ENCODE data around the gene CHCHD6. TPM values are rescaled to one million over a fixed set of nuclear protein-coding genes. Genes with fewer than 3 reads are reported as not detected.

Gene CHCHD6
- total and polyA plus RNA-seq, 2 of the 4 experiments (the other 2 are of a cell fraction), result 18.8 to 28.9 TPM

GRCh38 chr3:126677862-126678503 is 26.1 kb upstream of the CHCHD6 start:
- H4K91ac ChIP-seq (ENCODE audit: insufficient read depth, low read depth, low read length), result no peak overlapping the region
- TF ChIP-seq RAD21 (IDR thresholded peaks at IDR 0.05; ENCODE audit: low read length), result no peak
- TF ChIP-seq, protein P1, sequence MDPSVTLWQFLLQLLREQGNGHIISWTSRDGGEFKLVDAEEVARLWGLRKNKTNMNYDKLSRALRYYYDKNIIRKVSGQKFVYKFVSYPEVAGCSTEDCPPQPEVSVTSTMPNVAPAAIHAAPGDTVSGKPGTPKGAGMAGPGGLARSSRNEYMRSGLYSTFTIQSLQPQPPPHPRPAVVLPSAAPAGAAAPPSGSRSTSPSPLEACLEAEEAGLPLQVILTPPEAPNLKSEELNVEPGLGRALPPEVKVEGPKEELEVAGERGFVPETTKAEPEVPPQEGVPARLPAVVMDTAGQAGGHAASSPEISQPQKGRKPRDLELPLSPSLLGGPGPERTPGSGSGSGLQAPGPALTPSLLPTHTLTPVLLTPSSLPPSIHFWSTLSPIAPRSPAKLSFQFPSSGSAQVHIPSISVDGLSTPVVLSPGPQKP (IDR thresholded peaks at IDR 0.05; ENCODE audit: borderline replicate concordance, low read depth, low read length), result no peak
- no peak for TF ChIP-seq NFE2L2 (IDR thresholded peaks at IDR 0.05; ENCODE audit: low read depth, low read length)
- TF ChIP-seq BHLHE40 (IDR thresholded peaks at IDR 0.05; ENCODE audit: low read depth, low read length), result no peak
- TF ChIP-seq MAFK (IDR thresholded peaks at IDR 0.05; ENCODE audit: low read depth, low read length), result no peak
- TF ChIP-seq, protein P2, sequence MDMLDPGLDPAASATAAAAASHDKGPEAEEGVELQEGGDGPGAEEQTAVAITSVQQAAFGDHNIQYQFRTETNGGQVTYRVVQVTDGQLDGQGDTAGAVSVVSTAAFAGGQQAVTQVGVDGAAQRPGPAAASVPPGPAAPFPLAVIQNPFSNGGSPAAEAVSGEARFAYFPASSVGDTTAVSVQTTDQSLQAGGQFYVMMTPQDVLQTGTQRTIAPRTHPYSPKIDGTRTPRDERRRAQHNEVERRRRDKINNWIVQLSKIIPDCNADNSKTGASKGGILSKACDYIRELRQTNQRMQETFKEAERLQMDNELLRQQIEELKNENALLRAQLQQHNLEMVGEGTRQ (IDR thresholded peaks at IDR 0.05; ENCODE audit: low read depth, low read length), result no peak
- TF ChIP-seq CHD1 (IDR thresholded peaks at IDR 0.05; ENCODE audit: low read depth, low read length), result no peak
- TF ChIP-seq RFX5 (IDR thresholded peaks at IDR 0.05; ENCODE audit: low read depth, low read length), result no peak
- TF ChIP-seq RCOR1 (IDR thresholded peaks at IDR 0.05; ENCODE audit: insufficient replicate concordance, low read length), result no peak
- no peak for TF ChIP-seq CEBPB (IDR thresholded peaks at IDR 0.05; ENCODE audit: low read depth, low read length)
- no peak for TF ChIP-seq MXI1 (IDR thresholded peaks at IDR 0.05; ENCODE audit: borderline replicate concordance, low read depth, low read length)
- TF ChIP-seq FOS (IDR thresholded peaks at IDR 0.05; ENCODE audit: low read depth, low read length), result no peak
- TF ChIP-seq SMC3 (IDR thresholded peaks at IDR 0.05; ENCODE audit: low read depth, low read length), result no peak
- no peak for TF ChIP-seq CTCF (conservative IDR thresholded peaks at IDR 0.05; ENCODE audit: low read depth, low read length)
- no peak for TF ChIP-seq POLR2A (IDR thresholded peaks at IDR 0.05; ENCODE audit: low read depth, low read length)
- TF ChIP-seq MAZ (IDR thresholded peaks at IDR 0.05; ENCODE audit: borderline replicate concordance, low read depth, low read length), result no peak
- no peaks in the 10 kb centered on the region for H3K9me1 ChIP-seq (ENCODE audit: insufficient read depth, low read length)
- no peak overlapping the region for H3K4me2 ChIP-seq (ENCODE audit: low read depth, low read length)
- no peaks in the 10 kb centered on the region for H3K36me3 ChIP-seq (ENCODE audit: control insufficient read depth, insufficient read depth, low read length)
- DNase-seq (no peak), ATAC-seq (ENCODE audit: low read depth) (no peak)
- no peaks in the 10 kb centered on the region for H4K20me1 ChIP-seq (ENCODE audit: insufficient read depth, low read length)
- intact Hi-C loops (cut with micrococcal nuclease), result loop anchor here (2.0 kb wide), 3 partner anchors 75 to 867 kb away; no protein-coding TSS in a partner anchor
- peaks cover 7% of the 10 kb centered on the region for H3K9me3 ChIP-seq (ENCODE audit: control insufficient read depth, insufficient read depth, low read length)
- no peak overlapping the region for H2BK120ac ChIP-seq (ENCODE audit: low read depth, low read length)
- no peak overlapping the region for H2BK20ac ChIP-seq (ENCODE audit: low read depth, low read length)
- no peak overlapping the region for H3K27ac ChIP-seq (ENCODE audit: insufficient read depth, low read length)
- ChIA-PET POLR2A (ENCODE audit: unreplicated experiment) (no interaction called here), CTCF (interaction anchor here (1.3 to 1.8 kb wide), 2 partner anchors 69 to 305 kb away, joined by 4 read pairs; partner anchors contain the start of gene PLXNA1)
- no peak overlapping the region for H2BK15ac ChIP-seq (ENCODE audit: low read depth, low read length)
- H3K79me1 ChIP-seq (ENCODE audit: low read depth in 1 of 2, low read length in 2 of 2), result no peaks in the 10 kb centered on the region
- H3K14ac ChIP-seq (replicated peaks; ENCODE audit: low read depth, low read length), result no peak overlapping the region
- no peak overlapping the region for H4K5ac ChIP-seq (ENCODE audit: low read depth, low read length)
- no peak overlapping the region for H3K4me3 ChIP-seq (ENCODE audit: insufficient read depth, low read depth, low read length)
- peaks cover 30% of the 10 kb centered on the region for H3K27me3 ChIP-seq (ENCODE audit: control insufficient read depth, insufficient read depth, low read length)
- no peak overlapping the region for H3K56ac ChIP-seq (ENCODE audit: extremely low read depth, insufficient read depth, low read length)
- H2BK5ac ChIP-seq (ENCODE audit: low read depth, low read length, poor library complexity, severe bottlenecking), result no peak overlapping the region
- no peak overlapping the region for H4K8ac ChIP-seq (ENCODE audit: low read depth in 2 of 2, low read length in 2 of 2)
- WGBS, 2 experiments (ENCODE audit: extremely low coverage in 2 of 2, insufficient read length in 1 of 2), result 53% methylated on average over 3 of the region's 13 CpGs; no CpG with 5 or more reads in 1 of the 2 experiments
- dilution Hi-C loops (cut with HindIII; ENCODE audit: low sequenced_read_pairs, unreplicated experiment), result no loop called here
- H3K4ac ChIP-seq (ENCODE audit: low read depth, low read length), result no peak overlapping the region
- BruUV-seq (replicated peaks), result no TSS peak
- no peak overlapping the region for H3K18ac ChIP-seq (ENCODE audit: low read depth, low read length)
- H2AK5ac ChIP-seq (ENCODE audit: low read depth, low read length), result no peak overlapping the region
- no peak overlapping the region for H3K9ac ChIP-seq (ENCODE audit: low read depth, low read length)
- no peak overlapping the region for H2AK9ac ChIP-seq (replicated peaks; ENCODE audit: low read depth, low read length, poor library complexity)
- H3K4me1 ChIP-seq (ENCODE audit: control insufficient read depth, insufficient read depth, low read length), result no peaks in the 10 kb centered on the region
- H3K23ac ChIP-seq (ENCODE audit: low read depth, low read length), result no peak overlapping the region
- in situ Hi-C loops (cut with MboI; ENCODE audit: low sequenced_read_pairs), result loop anchor here (5.0 to 10.0 kb wide), 2 partner anchors 779 to 867 kb away; no protein-coding TSS in a partner anchor
- H2AFZ ChIP-seq (replicated peaks; ENCODE audit: low read length, poor library complexity), result no peak overlapping the region

Measured in IMR-90 (cell line).